Nephron (organoid): ENCODE measurements around the gene GLIS1.
A peak's percentile ranks its signal among the peaks of the same experiment; 100 is the strongest.

Experiments used
- H3K27ac Mint-ChIP-seq, 3 experiments: 2 replicates each; pipeline ENCODE4 v1.8.0; 2020; ENCODE audit warnings: mixed read lengths in 3 of 3, mild to moderate bottlenecking in 2 of 3, moderate library complexity in 1 of 3
- H3K27me3 Mint-ChIP-seq: 2 replicates; pipeline ENCODE4 v1.8.0; 2021; ENCODE audit warnings: low read depth, mild to moderate bottlenecking, moderate library complexity, mixed read lengths
- H3K36me3 Mint-ChIP-seq: 2 replicates; pipeline ENCODE4 v1.8.0; 2020; ENCODE audit warnings: low read depth, mixed read lengths
- H3K4me1 Mint-ChIP-seq: 2 replicates; pipeline ENCODE4 v1.8.0; 2020; ENCODE audit warnings: mixed read lengths
- H3K4me3 Mint-ChIP-seq, 3 experiments: 2 replicates each; pipeline ENCODE4 v1.8.0; 2020; ENCODE audit warnings: mild to moderate bottlenecking in 3 of 3, mixed read lengths in 3 of 3, moderate library complexity in 2 of 3
- H3K9me3 Mint-ChIP-seq: 2 replicates; pipeline ENCODE4 v1.8.0; 2020; ENCODE audit warnings: mixed read lengths
- TF ChIP-seq, protein P1 (sequence below), 3 experiments: fragments of 200-600 bp; sonication (generic); IDR thresholded peaks; one replicate each; pipeline ENCODE4 v1.5.0; 2021; ENCODE audit warnings: antibody characterized with exemption in 3 of 3; ENCODE audit not compliant: unreplicated experiment in 3 of 3

Gene GLIS1

DNA sequence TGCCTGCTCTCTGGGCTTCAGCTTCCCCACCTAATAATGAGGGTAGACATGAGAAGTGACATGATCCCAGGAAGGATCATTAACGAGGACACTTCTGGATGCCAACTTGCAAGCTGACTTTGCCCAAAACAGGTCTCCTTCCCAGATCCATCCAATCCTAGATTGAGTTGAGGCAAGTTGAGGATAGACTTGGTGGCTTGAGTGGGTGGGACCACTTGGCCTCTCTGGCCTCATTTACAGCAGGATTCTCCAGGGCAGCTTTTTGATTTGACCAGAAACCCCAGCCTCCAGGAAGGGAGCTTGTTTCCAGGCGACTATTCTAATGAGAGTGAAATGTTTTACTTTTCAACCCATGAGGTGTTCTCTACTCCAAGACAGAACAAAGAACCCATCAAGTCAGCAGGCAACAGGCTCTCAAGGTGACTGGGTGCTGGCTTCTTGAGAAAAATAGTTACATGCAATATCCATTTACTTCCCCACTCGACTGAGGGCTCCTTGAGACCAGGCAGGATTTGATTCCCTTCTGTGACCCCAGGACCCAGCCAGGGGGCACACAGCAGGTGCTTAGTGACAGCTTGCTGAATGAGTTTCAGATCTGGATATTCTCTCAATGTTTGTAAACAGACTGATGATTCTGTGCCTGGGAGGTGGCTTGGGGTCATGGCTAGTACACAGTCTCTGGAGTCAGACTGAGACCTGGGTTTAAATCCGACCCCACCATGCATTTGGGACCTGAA lies 151.5 kb downstream of the GLIS1 start:
- Mint-ChIP-seq H3K27me3 (peaks cover 46% of the 10 kb centered on the region), H3K4me3 (no peak overlapping the region), H3K27ac (peak overlapping the region; percentile 23 to 82 (median 55)), H3K36me3 (no peaks in the 10 kb centered on the region), H3K9me3 (no peaks in the 10 kb centered on the region), H3K4me1 (peaks cover 69% of the 10 kb centered on the region)
- TF ChIP-seq, protein P1, sequence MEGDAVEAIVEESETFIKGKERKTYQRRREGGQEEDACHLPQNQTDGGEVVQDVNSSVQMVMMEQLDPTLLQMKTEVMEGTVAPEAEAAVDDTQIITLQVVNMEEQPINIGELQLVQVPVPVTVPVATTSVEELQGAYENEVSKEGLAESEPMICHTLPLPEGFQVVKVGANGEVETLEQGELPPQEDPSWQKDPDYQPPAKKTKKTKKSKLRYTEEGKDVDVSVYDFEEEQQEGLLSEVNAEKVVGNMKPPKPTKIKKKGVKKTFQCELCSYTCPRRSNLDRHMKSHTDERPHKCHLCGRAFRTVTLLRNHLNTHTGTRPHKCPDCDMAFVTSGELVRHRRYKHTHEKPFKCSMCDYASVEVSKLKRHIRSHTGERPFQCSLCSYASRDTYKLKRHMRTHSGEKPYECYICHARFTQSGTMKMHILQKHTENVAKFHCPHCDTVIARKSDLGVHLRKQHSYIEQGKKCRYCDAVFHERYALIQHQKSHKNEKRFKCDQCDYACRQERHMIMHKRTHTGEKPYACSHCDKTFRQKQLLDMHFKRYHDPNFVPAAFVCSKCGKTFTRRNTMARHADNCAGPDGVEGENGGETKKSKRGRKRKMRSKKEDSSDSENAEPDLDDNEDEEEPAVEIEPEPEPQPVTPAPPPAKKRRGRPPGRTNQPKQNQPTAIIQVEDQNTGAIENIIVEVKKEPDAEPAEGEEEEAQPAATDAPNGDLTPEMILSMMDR (IDR thresholded peaks at IDR 0.05; ENCODE audit: unreplicated experiment in 3 of 3) = no peak

DNA sequence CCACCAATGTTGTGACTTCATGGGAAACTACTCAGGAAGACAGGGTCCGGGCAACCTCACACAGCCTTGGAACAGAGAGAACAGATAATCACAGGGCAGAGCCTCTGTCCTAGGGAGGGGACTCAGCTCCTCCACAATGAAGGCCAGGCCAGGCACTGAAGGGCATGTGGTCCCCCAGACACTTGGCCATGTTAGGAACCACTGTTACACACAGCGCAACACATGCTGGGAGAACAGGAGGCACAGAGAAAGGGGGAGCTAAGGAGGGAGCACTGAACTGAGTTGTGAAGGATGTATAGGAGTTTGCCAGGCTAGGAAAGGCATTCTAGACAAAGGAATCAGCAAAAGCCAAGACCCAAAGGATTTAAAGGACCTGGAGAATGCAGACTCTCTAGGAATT lies 152.2 kb downstream of the GLIS1 start:
- Mint-ChIP-seq H3K9me3 (no peaks in the 10 kb centered on the region), H3K36me3 (no peaks in the 10 kb centered on the region), H3K4me3 (no peak overlapping the region), H3K4me1 (peaks cover 66% of the 10 kb centered on the region), H3K27ac (peak overlapping the region; percentile 23 to 77 (median 48)), H3K27me3 (peaks cover 45% of the 10 kb centered on the region)
- TF ChIP-seq, protein P1 (IDR thresholded peaks at IDR 0.05; ENCODE audit: unreplicated experiment in 3 of 3) = no peak

DNA sequence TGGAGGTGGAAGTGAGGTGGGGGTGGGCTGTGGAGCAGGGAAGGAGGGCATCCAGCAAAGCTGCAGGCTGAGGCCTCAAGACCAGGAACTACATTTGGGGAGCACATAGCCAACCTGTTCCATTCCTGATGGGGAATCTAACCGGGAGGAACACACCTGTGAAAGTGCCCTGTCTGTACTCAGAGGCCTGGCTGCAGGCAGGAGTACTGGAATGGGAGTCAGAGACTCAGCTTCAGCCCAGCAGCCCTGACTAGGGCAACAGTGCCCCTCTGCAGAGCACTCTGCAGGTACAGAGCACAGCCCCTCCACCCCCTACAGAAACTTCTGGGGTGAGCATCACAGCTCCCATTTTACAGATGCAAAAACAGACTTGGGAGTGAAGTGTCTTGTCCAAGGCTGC lies 153.4 kb downstream of the GLIS1 start:
- peaks cover 42% of the 10 kb centered on the region for H3K27me3 Mint-ChIP-seq
- no peaks in the 10 kb centered on the region for H3K9me3 Mint-ChIP-seq
- peak overlapping the region; percentile 63 to 95 (median 87) for H3K27ac Mint-ChIP-seq
- no peaks in the 10 kb centered on the region for H3K36me3 Mint-ChIP-seq
- peaks cover 71% of the 10 kb centered on the region for H3K4me1 Mint-ChIP-seq
- no peak overlapping the region for H3K4me3 Mint-ChIP-seq
- TF ChIP-seq, protein P1 (IDR thresholded peaks at IDR 0.05; ENCODE audit: unreplicated experiment in 3 of 3) = no peak

DNA sequence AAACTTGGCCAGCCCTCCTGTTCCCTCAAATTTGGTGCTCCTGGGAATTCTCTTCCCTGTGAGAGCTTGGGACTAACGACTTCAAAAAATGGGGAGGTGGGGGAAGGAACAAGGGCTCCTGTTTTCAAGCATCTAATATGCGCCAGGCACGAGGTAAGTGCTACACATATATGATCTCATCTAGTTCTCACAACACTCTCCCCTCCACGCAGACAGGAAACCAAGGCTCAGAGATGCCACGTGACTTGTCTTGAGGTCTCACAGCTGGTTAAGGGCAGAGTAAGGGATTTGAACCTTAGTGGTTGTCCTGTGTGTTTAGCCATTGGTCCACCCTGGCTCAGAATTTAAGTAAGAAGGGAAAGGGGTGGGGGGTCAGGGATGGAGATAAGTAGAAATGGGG lies 153.8 kb downstream of the GLIS1 start:
- H3K36me3 Mint-ChIP-seq = no peaks in the 10 kb centered on the region
- peaks cover 38% of the 10 kb centered on the region for H3K27me3 Mint-ChIP-seq
- H3K4me1 Mint-ChIP-seq = peaks cover 66% of the 10 kb centered on the region
- H3K4me3 Mint-ChIP-seq = peak overlapping the region in 1 of 3 experiments; percentile 16
- TF ChIP-seq, protein P1 (IDR thresholded peaks at IDR 0.05; ENCODE audit: unreplicated experiment in 3 of 3) = no peak
- H3K27ac Mint-ChIP-seq = peak overlapping the region; percentile 63 to 95 (median 87)
- no peaks in the 10 kb centered on the region for H3K9me3 Mint-ChIP-seq

DNA sequence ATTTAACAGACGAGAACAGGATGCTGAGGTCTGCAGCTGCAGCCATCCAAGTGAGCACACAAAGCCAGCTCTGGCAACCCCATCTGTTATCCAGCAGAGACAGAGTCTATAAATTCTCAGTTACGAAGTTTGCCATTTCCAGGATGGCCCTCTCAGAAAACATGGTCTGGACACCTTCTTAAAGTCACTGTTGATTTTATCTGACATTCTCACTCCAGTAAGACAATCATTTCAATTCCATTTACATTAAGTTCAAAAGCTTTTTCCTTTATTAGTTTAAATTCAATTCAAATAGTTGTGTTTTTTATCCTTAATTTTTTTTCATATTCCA lies 154.2 kb downstream of the GLIS1 start:
- TF ChIP-seq, protein P1 (IDR thresholded peaks at IDR 0.05; ENCODE audit: unreplicated experiment in 3 of 3) = no peak
- Mint-ChIP-seq H3K36me3 (no peaks in the 10 kb centered on the region), H3K4me3 (peak overlapping the region in 1 of 3 experiments; percentile 16), H3K27ac (peak overlapping the region; percentile 63 to 95 (median 87)), H3K9me3 (no peaks in the 10 kb centered on the region), H3K4me1 (peaks cover 62% of the 10 kb centered on the region), H3K27me3 (peaks cover 38% of the 10 kb centered on the region)
